HepG2 (cell line): Measurements from ENCODE around the gene PIK3CD. TPM values are rescaled to one million over a fixed set of nuclear protein-coding genes. Genes with fewer than 3 reads are reported as not detected.
A peak's percentile ranks its signal among the peaks of the same experiment; 100 is the strongest.

ENCODE experiments used
- ATAC-seq: fragments of 200-7000 bp; cut with Tn5 transposase; 3 replicates; pipeline ENCODE4 v1.9.1; 2020; ENCODE audit warnings: mild to moderate bottlenecking, moderate library complexity
- BruUV-seq: library from RNA; stranded (reverse); fragments of 400-500 nt; replicated peaks from 2 replicates; lab custom pipeline; 2021; lab: Mats Ljungman, UMichigan
- CTCF ChIA-PET: fragments of 300-600 bp; formaldehyde crosslinking; extraction: SDS; loops from one replicate; lab custom pipeline; 2021; ENCODE audit warnings: low total read pairs, inconsistent platforms, low intra/inter-chr PET ratio; lab: Yijun Ruan, JAX
- POLR2A ChIA-PET: fragments of 350-600 bp; sonication (Branson Sonifier 250); formaldehyde crosslinking; loops from one replicate; lab custom pipeline; 2020; ENCODE audit warnings: antibody characterized with exemption, inconsistent platforms; lab: Yijun Ruan, JAX
- DNase-seq: peaks from one replicate; pipeline ENCODE4 v3.0.0-alpha.2; 2015; ENCODE audit warnings: low spot score
- FAIRE-seq: peaks from 3 replicates; lab custom pipeline; 2011; peaks lifted over from hg19 to GRCh38; lab: Jason Lieb, UNC
- H2AFZ ChIP-seq: one replicate; pipeline ENCODE4 v1.6.1; 2011; ENCODE audit warnings: low read length, inconsistent platforms
- H3K27ac ChIP-seq: fragments of 300-600 bp; 3 replicates; pipeline ENCODE4 v1.8.0; 2011; ENCODE audit warnings: mixed run types, mild to moderate bottlenecking, mixed read lengths, low read length, inconsistent platforms; ENCODE audit not compliant: insufficient read depth; ENCODE audit errors: extremely low read length
- H3K27me3 ChIP-seq, 2 experiments: fragments of 200-600 bp in 1 of 2; 2 replicates in 1 of 2; 3 replicates in 1 of 2; pipeline versions ENCODE4 v1.6.0 to v1.8.0; 2011; ENCODE audit warnings: low read length in 2 of 2, mild to moderate bottlenecking in 2 of 2, moderate library complexity in 2 of 2, inconsistent platforms in 1 of 2; ENCODE audit not compliant: insufficient read depth in 2 of 2, control insufficient read depth in 1 of 2
- H3K36me3 ChIP-seq, 2 experiments: fragments of 200-600 bp in 1 of 2; replicated peaks in 1 of 2; 2 replicates in 1 of 2; 3 replicates in 1 of 2; pipeline versions ENCODE4 v1.5.1 to v1.8.0; 2011; ENCODE audit warnings: low read length in 2 of 2, inconsistent platforms in 1 of 2; ENCODE audit not compliant: insufficient read depth in 2 of 2, control insufficient read depth in 1 of 2
- H3K4me1 ChIP-seq: 2 replicates; pipeline ENCODE4 v1.5.1; 2012; ENCODE audit warnings: low read length, inconsistent platforms; ENCODE audit not compliant: insufficient read depth
- H3K4me2 ChIP-seq: 2 replicates; pipeline ENCODE4 v1.6.0; 2011; ENCODE audit warnings: low read depth, low read length, inconsistent platforms
- H3K4me3 ChIP-seq, 3 experiments: fragments of 200-600 bp in 1 of 3; sonication (generic), shearing (Covaris generic) in 1 of 3; replicated peaks in 1 of 3; 2 replicates each; pipeline ENCODE4 v1.5.1; 2011 to 2016; ENCODE audit warnings: low read length in 3 of 3, inconsistent platforms in 2 of 3, low read depth in 2 of 3, mild to moderate bottlenecking in 2 of 3, control low read depth in 1 of 3, mixed read lengths in 1 of 3; ENCODE audit not compliant: insufficient read depth in 1 of 3
- H3K79me2 ChIP-seq: one replicate; pipeline ENCODE4 v1.6.1; 2011; ENCODE audit warnings: low read length, inconsistent platforms; ENCODE audit not compliant: insufficient read depth
- H3K9ac ChIP-seq: 2 replicates; pipeline ENCODE4 v1.6.0; 2011; ENCODE audit warnings: mild to moderate bottlenecking, low read depth, low read length, inconsistent platforms; ENCODE audit not compliant: insufficient read depth
- H3K9me3 ChIP-seq: 2 replicates; pipeline ENCODE4 v1.5.1; 2012; ENCODE audit warnings: mild to moderate bottlenecking, low read length
- H4K20me1 ChIP-seq: 2 replicates; pipeline ENCODE4 v1.6.0; 2011; ENCODE audit warnings: inconsistent platforms, mild to moderate bottlenecking, low read length, moderate library complexity; ENCODE audit not compliant: insufficient read depth
- PTBP1 ChIP-seq: fragments of 200-400 bp; formaldehyde crosslinking; IDR thresholded peaks from 2 replicates; pipeline ENCODE4 v1.6.1; 2018; ENCODE audit warnings: low read length, low read depth; ENCODE audit not compliant: poor library complexity, severe bottlenecking
- TOPORS ChIP-seq: sonication (generic); formaldehyde crosslinking; IDR thresholded peaks from 2 replicates; pipeline ENCODE4 v1.8.0; 2023; ENCODE audit warnings: mild to moderate bottlenecking, missing genetic modification reagents
- ZNF7 ChIP-seq: IDR thresholded peaks from 2 replicates; pipeline ENCODE4 v1.6.1; 2016; ENCODE audit warnings: missing biosample characterization, missing genetic modification reagents
- ZNF747 ChIP-seq: sonication (generic); formaldehyde crosslinking; IDR thresholded peaks from 2 replicates; pipeline ENCODE4 v1.8.1; 2023; ENCODE audit warnings: missing genetic modification reagents, mild to moderate bottlenecking, borderline replicate concordance
- WGBS: methylation state at CpG from one replicate; pipeline ENCODE4 v1.1.6; 2017; ENCODE audit warnings: low lambda C conversion rate; 5-methylcytosine and 5-hydroxymethylcytosine counted together
- in situ Hi-C: cut with HindIII; loops from 2 replicates; pipeline ENCODE4 v1.10.0; 2017; ENCODE audit warnings: low pct_unique_long_range_greater_than_20kb; ENCODE audit not compliant: extremely low pct_ligation_motif_present
- intact Hi-C: fragments of 100-400 bp; cut with micrococcal nuclease; formaldehyde crosslinking; loops from one replicate; pipeline ENCODE4 v1.10.0; 2022; ENCODE audit not compliant: unreplicated experiment
- polyA plus RNA-seq, 8 experiments: library from polyadenylated mRNA; depleted of rRNA in 3 of 8; stranded (reverse) in 7 of 8; unstranded in 1 of 8; fragments of >200 nt; fragmentation: Illumina TruSeq in 4 of 8; extraction: Trizol in 4 of 8; gene quantifications; 2 replicates each; pipeline versions ENCODE4 v1.2.1 to v1.2.3, GENCODE V29; 2011 to 2016; ENCODE audit warnings: low read depth in 4 of 8, missing spikeins in 1 of 8, mixed read lengths in 1 of 8; ENCODE audit not compliant: insufficient read depth in 1 of 8
- total RNA-seq, 5 experiments: library from RNA; depleted of rRNA; stranded (reverse); fragments of >200 nt; fragmentation: Illumina TruSeq; extraction: Trizol; gene quantifications; 2 replicates each; pipeline ENCODE4 v1.2.3, GENCODE V29; 2016; ENCODE audit warnings: low read depth in 1 of 5
- TF ChIP-seq, protein P1 (sequence below): sonication (generic); formaldehyde crosslinking; IDR thresholded peaks from 2 replicates; pipeline ENCODE4 v1.5.0; 2020; ENCODE audit warnings: mild to moderate bottlenecking, missing genetic modification reagents, borderline replicate concordance
- TF ChIP-seq, protein P2 (sequence below): sonication (generic); formaldehyde crosslinking; IDR thresholded peaks from 2 replicates; pipeline ENCODE4 v1.8.0; 2022; ENCODE audit warnings: mild to moderate bottlenecking, missing genetic modification reagents; ENCODE audit not compliant: insufficient replicate concordance
- TF ChIP-seq, protein P3 (sequence below): sonication (generic); formaldehyde crosslinking; IDR thresholded peaks from 2 replicates; pipeline ENCODE4 v1.5.0; 2020; ENCODE audit warnings: mild to moderate bottlenecking, missing genetic modification reagents, borderline replicate concordance

PIK3CD gene
- total and polyA plus RNA-seq, 2 of the 13 experiments (the other 11 are each of a cell fraction or from before 2014, with no cell fraction given) = 7.1 to 10.0 TPM

DNA sequence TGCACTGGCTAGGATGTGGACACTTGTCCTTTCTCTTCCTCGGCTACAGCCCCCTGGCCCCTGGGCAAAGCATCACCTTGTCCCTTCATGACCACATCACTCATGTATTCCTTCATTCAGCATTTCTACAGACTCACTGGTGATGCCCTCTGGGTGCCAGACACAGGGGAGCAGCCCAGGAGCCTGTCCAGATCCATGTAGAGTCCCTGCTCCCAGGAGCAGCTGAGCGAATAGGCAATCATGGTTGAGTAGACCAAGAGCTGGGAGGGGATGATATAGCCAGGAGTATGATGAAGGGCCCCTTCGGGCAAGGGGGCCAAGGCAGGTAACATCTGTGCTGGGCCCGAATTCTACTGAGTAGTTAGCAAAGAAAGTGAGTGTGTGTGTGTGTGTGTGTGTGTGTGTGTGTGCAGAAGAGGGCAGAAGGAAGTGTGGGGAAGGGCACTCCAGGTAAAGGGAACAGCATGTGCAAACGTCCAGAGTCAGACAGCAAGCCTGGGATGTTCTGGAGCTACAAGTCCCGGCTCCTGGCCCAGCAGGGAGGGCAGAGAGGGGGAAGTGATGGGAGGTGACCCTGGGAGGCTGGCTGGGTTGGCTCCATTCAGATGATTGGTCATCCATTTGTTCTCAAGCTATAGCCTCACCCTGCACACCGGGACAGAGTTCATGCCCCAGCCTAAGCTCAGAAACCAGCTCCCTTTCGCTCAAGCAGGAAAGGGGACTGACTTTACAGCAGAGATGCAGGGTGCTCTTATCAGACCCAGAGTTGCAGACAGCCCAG is 21.0 kb upstream of the PIK3CD start:
- no peaks in the 10 kb centered on the region for H3K79me2 ChIP-seq
- intact Hi-C loops (no loop called here), in situ Hi-C loops (no loop called here)
- peaks cover 29% of the 10 kb centered on the region for H3K4me1 ChIP-seq
- BruUV-seq = no TSS peak
- H3K4me2 ChIP-seq = no peak overlapping the region; the same call in 1 of the 2 replicates
- H4K20me1 ChIP-seq = no peaks in the 10 kb centered on the region
- no peak for DNase-seq
- no peak for FAIRE-seq
- H3K4me3 ChIP-seq = peak overlapping the region in 1 of 3 experiments; percentile 40; a peak in 1 of 6 replicates
- POLR2A ChIA-PET = no interaction called here
- H2AFZ ChIP-seq = no peak overlapping the region
- no peaks in the 10 kb centered on the region for H3K9me3 ChIP-seq
- no peak overlapping the region for H3K27ac ChIP-seq
- WGBS = 17% methylated on average over 7 of the region's 8 CpGs
- CTCF ChIA-PET = no interaction called here
- ATAC-seq = peak; percentile 6; the same call in 2 of the 3 replicates
- no peaks in the 10 kb centered on the region for H3K36me3 ChIP-seq
- peaks cover 0 to 22% of the 10 kb centered on the region in 2 experiments; a peak in 4 of 5 replicates for H3K27me3 ChIP-seq
- H3K9ac ChIP-seq = no peak overlapping the region
- TF ChIP-seq, protein P1, sequence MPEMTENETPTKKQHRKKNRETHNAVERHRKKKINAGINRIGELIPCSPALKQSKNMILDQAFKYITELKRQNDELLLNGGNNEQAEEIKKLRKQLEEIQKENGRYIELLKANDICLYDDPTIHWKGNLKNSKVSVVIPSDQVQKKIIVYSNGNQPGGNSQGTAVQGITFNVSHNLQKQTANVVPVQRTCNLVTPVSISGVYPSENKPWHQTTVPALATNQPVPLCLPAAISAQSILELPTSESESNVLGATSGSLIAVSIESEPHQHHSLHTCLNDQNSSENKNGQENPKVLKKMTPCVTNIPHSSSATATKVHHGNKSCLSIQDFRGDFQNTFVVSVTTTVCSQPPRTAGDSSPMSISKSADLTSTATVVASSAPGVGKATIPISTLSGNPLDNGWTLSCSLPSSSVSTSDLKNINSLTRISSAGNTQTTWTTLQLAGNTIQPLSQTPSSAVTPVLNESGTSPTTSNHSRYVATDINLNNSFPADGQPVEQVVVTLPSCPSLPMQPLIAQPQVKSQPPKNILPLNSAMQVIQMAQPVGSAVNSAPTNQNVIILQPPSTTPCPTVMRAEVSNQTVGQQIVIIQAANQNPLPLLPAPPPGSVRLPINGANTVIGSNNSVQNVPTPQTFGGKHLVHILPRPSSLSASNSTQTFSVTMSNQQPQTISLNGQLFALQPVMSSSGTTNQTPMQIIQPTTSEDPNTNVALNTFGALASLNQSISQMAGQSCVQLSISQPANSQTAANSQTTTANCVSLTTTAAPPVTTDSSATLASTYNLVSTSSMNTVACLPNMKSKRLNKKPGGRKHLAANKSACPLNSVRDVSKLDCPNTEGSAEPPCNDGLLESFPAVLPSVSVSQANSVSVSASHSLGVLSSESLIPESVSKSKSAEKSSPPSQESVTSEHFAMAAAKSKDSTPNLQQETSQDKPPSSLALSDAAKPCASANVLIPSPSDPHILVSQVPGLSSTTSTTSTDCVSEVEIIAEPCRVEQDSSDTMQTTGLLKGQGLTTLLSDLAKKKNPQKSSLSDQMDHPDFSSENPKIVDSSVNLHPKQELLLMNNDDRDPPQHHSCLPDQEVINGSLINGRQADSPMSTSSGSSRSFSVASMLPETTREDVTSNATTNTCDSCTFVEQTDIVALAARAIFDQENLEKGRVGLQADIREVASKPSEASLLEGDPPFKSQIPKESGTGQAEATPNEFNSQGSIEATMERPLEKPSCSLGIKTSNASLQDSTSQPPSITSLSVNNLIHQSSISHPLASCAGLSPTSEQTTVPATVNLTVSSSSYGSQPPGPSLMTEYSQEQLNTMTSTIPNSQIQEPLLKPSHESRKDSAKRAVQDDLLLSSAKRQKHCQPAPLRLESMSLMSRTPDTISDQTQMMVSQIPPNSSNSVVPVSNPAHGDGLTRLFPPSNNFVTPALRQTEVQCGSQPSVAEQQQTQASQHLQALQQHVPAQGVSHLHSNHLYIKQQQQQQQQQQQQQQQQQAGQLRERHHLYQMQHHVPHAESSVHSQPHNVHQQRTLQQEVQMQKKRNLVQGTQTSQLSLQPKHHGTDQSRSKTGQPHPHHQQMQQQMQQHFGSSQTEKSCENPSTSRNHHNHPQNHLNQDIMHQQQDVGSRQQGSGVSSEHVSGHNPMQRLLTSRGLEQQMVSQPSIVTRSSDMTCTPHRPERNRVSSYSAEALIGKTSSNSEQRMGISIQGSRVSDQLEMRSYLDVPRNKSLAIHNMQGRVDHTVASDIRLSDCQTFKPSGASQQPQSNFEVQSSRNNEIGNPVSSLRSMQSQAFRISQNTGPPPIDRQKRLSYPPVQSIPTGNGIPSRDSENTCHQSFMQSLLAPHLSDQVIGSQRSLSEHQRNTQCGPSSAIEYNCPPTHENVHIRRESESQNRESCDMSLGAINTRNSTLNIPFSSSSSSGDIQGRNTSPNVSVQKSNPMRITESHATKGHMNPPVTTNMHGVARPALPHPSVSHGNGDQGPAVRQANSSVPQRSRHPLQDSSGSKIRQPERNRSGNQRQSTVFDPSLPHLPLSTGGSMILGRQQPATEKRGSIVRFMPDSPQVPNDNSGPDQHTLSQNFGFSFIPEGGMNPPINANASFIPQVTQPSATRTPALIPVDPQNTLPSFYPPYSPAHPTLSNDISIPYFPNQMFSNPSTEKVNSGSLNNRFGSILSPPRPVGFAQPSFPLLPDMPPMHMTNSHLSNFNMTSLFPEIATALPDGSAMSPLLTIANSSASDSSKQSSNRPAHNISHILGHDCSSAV (CRISPR knock-in tag) = no peak
- TF ChIP-seq PTBP1 (no peak), ZNF7 (CRISPR knock-in tag) (no peak), ZNF747 (CRISPR knock-in tag) (no peak), TOPORS (no peak)
- TF ChIP-seq, protein P2, sequence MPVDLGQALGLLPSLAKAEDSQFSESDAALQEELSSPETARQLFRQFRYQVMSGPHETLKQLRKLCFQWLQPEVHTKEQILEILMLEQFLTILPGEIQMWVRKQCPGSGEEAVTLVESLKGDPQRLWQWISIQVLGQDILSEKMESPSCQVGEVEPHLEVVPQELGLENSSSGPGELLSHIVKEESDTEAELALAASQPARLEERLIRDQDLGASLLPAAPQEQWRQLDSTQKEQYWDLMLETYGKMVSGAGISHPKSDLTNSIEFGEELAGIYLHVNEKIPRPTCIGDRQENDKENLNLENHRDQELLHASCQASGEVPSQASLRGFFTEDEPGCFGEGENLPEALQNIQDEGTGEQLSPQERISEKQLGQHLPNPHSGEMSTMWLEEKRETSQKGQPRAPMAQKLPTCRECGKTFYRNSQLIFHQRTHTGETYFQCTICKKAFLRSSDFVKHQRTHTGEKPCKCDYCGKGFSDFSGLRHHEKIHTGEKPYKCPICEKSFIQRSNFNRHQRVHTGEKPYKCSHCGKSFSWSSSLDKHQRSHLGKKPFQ (CRISPR knock-in tag) = no peak
- TF ChIP-seq, protein P3, sequence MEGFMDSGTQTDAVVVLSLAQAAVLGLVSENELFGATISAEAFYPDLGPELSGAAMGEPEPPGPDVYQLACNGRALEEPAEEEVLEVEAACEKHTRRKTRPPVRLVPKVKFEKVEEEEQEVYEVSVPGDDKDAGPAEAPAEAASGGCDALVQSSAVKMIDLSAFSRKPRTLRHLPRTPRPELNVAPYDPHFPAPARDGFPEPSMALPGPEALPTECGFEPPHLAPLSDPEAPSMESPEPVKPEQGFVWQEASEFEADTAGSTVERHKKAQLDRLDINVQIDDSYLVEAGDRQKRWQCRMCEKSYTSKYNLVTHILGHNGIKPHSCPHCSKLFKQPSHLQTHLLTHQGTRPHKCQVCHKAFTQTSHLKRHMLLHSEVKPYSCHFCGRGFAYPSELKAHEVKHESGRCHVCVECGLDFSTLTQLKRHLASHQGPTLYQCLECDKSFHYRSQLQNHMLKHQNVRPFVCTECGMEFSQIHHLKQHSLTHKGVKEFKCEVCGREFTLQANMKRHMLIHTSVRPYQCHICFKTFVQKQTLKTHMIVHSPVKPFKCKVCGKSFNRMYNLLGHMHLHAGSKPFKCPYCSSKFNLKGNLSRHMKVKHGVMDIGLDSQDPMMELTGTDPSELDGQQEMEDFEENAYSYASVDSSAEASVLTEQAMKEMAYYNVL (CRISPR knock-in tag) = no peak
